GM19035 (cell line): ENCODE results near the gene BCL6B.

Experiments
- ATAC-seq: cut with Tn5 transposase; IDR thresholded peaks from one replicate; pipeline ENCODE4 v1.9.1; 2021; ENCODE audit not compliant: unreplicated experiment

The BCL6B gene

GRCh38 chr17:7007143-7007542 lies 15.7 kb upstream of the BCL6B start:
- no peak for ATAC-seq

GRCh38 chr17:7010523-7010922 lies 12.3 kb upstream of the BCL6B start:
- ATAC-seq = no peak

- no peak for ATAC-seq
Observed at GRCh38 chr17:7011415-7011814, 11.4 kb upstream of the BCL6B start.

- no peak for ATAC-seq
Observed at GRCh38 chr17:7011942-7012254, 11.0 kb upstream of the BCL6B start.

GRCh38 chr17:7014261-7014994 lies 8.4 kb upstream of the BCL6B start:
- peak; percentile 84 for ATAC-seq

GRCh38 chr17:7014995-7015958 lies 7.6 kb upstream of the BCL6B start:
- ATAC-seq = peak; percentile 26

- ATAC-seq = no peak
Observed at GRCh38 chr17:7016418-7016817, 6.4 kb upstream of the BCL6B start.

- no peak for ATAC-seq
Observed at GRCh38 chr17:7016886-7017826, 5.7 kb upstream of the BCL6B start.

- no peak for ATAC-seq
Observed at GRCh38 chr17:7017827-7018200, 5.0 kb upstream of the BCL6B start.

GRCh38 chr17:7018331-7018964 lies 4.4 kb upstream of the BCL6B start:
- no peak for ATAC-seq

GRCh38 chr17:7019367-7019766 lies 3.5 kb upstream of the BCL6B start:
- no peak for ATAC-seq

GRCh38 chr17:7019839-7020519 lies 2.9 kb upstream of the BCL6B start:
- ATAC-seq = no peak

GRCh38 chr17:7020894-7021664 lies 1.8 kb upstream of the BCL6B start:
- ATAC-seq = no peak

- ATAC-seq = peak; percentile 72
Observed at GRCh38 chr17:7021993-7022778, 664 bp upstream of the BCL6B start.

- peak; percentile 71 for ATAC-seq
Observed at GRCh38 chr17:7023576-7024401, 939 bp downstream of the BCL6B start.

GRCh38 chr17:7024402-7024785 lies 1.5 kb downstream of the BCL6B start:
- no peak for ATAC-seq

GRCh38 chr17:7025245-7025644 lies 2.4 kb downstream of the BCL6B start:
- ATAC-seq = no peak
